K562 (cell line): ENCODE results near the gene ZNF845. TPM values are rescaled to one million over a fixed set of nuclear protein-coding genes. Genes with fewer than 3 reads are reported as not detected.

Experiments
- DACH1 ChIP-seq: fragments of 450-650 bp; IDR thresholded peaks from 2 replicates; pipeline ENCODE4 v1.6.1; 2018; ENCODE audit not compliant: partially characterized antibody
- SIN3B ChIP-seq: fragments of 450-650 bp; IDR thresholded peaks from 2 replicates; pipeline ENCODE4 v1.6.1; 2017; ENCODE audit warnings: low read depth, mild to moderate bottlenecking, moderate library complexity
- SNRNP70 ChIP-seq: fragments of 200-400 bp; formaldehyde crosslinking; optimal IDR thresholded peaks from 2 replicates; pipeline ENCODE3; 2017; ENCODE audit warnings: low read depth, low read length
- U2AF2 ChIP-seq: fragments of 200-400 bp; formaldehyde crosslinking; optimal IDR thresholded peaks from 2 replicates; pipeline ENCODE3; 2017; ENCODE audit warnings: low read depth, mild to moderate bottlenecking, low read length
- ZNF398 ChIP-seq: fragments of 250-450 bp; sonication (Bioruptor Pico); IDR thresholded peaks from 2 replicates; pipeline ENCODE4 v1.8.0; 2021; ENCODE audit warnings: moderate library complexity, mild to moderate bottlenecking, inconsistent platforms
- ZNF445 ChIP-seq: fragments of 250-450 bp; sonication (Bioruptor Pico); IDR thresholded peaks from 2 replicates; pipeline ENCODE4 v1.4.0; 2020; ENCODE audit warnings: low read depth, mild to moderate bottlenecking, moderate library complexity
- polyA plus RNA-seq, 8 experiments: library from polyadenylated mRNA; depleted of rRNA in 4 of 8; stranded (reverse) in 5 of 8; unstranded in 3 of 8; fragments of >200 nt; fragmentation: Nextera tagmentation in 2 of 8; fragmentation: Illumina TruSeq in 1 of 8; extraction: Ambion mirVana in 2 of 8; extraction: Trizol in 1 of 8; gene quantifications; 2 replicates each; pipeline versions ENCODE4 v1.2.1 to v1.2.3, GENCODE V29; 2011 to 2014; ENCODE audit warnings: inconsistent platforms in 1 of 8, missing spikeins in 1 of 8
- total RNA-seq, 7 experiments: library from RNA; depleted of rRNA in 6 of 7; stranded (reverse); fragments of >200 nt in 6 of 7; fragmentation: Illumina TruSeq in 2 of 7; extraction: Trizol in 2 of 7; gene quantifications; 2 replicates each; pipeline versions ENCODE4 v1.2.1 to v1.2.3, GENCODE V29; 2011 to 2021; ENCODE audit warnings: low replicate concordance in 1 of 7
- TF ChIP-seq, protein P1 (sequence below): sonication (generic); formaldehyde crosslinking; IDR thresholded peaks from 2 replicates; pipeline ENCODE4 v1.8.0; 2023; ENCODE audit warnings: missing genetic modification reagents, mild to moderate bottlenecking, borderline replicate concordance

ZNF845 gene
- total and polyA plus RNA-seq, 9 of the 15 experiments (the other 6 are each of a cell fraction or from before 2014, with no cell fraction given), result 1.9 to 13.2 (median 6.4) TPM

DNA sequence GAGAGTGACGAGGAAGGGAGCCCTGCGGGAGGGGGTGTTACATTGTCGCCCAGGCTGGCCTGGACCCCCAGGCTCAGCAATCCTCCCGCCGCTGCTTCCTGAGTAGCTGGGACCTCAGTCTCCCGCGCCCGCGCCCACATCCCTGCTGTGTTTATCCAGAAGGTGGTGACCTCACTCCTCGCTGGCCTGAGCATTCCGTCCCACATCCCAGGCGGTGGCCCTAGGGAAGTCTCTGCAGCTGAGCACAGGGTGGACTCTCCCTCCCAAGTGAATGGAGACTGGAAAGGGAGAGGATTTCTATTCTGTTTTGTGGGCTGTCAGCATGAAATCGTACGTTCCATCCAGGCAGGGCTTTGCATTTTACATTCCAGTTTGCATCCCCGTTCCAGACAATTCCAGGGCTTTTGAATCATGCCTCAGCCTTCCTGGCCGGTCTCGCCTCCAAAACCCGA is 61.0 kb downstream of the ZNF845 start (continued):
- TF ChIP-seq DACH1 (no peak), SNRNP70 (no peak), ZNF445 (CRISPR knock-in tag) (no peak), ZNF398 (CRISPR knock-in tag) (no peak), SIN3B (no peak), U2AF2 (no peak)
- TF ChIP-seq, protein P1, sequence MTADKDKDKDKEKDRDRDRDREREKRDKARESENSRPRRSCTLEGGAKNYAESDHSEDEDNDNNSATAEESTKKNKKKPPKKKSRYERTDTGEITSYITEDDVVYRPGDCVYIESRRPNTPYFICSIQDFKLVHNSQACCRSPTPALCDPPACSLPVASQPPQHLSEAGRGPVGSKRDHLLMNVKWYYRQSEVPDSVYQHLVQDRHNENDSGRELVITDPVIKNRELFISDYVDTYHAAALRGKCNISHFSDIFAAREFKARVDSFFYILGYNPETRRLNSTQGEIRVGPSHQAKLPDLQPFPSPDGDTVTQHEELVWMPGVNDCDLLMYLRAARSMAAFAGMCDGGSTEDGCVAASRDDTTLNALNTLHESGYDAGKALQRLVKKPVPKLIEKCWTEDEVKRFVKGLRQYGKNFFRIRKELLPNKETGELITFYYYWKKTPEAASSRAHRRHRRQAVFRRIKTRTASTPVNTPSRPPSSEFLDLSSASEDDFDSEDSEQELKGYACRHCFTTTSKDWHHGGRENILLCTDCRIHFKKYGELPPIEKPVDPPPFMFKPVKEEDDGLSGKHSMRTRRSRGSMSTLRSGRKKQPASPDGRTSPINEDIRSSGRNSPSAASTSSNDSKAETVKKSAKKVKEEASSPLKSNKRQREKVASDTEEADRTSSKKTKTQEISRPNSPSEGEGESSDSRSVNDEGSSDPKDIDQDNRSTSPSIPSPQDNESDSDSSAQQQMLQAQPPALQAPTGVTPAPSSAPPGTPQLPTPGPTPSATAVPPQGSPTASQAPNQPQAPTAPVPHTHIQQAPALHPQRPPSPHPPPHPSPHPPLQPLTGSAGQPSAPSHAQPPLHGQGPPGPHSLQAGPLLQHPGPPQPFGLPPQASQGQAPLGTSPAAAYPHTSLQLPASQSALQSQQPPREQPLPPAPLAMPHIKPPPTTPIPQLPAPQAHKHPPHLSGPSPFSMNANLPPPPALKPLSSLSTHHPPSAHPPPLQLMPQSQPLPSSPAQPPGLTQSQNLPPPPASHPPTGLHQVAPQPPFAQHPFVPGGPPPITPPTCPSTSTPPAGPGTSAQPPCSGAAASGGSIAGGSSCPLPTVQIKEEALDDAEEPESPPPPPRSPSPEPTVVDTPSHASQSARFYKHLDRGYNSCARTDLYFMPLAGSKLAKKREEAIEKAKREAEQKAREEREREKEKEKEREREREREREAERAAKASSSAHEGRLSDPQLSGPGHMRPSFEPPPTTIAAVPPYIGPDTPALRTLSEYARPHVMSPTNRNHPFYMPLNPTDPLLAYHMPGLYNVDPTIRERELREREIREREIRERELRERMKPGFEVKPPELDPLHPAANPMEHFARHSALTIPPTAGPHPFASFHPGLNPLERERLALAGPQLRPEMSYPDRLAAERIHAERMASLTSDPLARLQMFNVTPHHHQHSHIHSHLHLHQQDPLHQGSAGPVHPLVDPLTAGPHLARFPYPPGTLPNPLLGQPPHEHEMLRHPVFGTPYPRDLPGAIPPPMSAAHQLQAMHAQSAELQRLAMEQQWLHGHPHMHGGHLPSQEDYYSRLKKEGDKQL, result no peak
